ENCODE results near the gene HMGN2.

The HMGN2 gene

DNA sequence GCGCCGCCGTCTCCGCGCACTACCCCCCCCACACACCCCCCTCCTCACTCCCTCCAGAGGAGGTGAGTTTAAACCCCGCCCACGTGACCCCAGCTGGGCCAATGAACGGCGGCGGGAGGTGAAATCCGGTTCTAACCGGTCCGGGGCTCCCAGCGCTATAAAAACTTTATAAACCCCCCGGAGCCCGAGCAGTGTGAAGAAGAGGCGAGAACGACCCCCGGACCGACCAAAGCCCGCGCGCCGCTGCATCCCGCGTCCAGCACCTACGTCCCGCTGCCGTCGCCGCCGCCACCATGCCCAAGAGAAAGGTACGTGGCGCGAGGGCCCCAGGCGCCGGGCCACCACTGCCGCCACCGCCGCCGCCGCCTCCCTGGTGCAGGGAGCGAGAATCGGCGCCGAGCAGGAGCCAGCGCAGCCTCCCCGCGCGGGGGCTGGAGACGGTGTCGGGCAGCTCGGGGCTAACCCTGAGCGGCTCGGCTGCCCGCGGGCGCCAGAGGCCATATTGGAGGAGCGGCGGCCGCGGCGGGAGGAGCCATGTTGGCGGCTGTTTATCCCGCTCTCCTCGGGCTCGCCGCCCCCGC, at the start of gene HMGN2:
HMGN2 (plus strand) TSS at position 121 of the 581 bp plus-strand sequence; CDS start at position 294, 173 bp downstream.
- DNase-seq: peak; percentile 81

DNA sequence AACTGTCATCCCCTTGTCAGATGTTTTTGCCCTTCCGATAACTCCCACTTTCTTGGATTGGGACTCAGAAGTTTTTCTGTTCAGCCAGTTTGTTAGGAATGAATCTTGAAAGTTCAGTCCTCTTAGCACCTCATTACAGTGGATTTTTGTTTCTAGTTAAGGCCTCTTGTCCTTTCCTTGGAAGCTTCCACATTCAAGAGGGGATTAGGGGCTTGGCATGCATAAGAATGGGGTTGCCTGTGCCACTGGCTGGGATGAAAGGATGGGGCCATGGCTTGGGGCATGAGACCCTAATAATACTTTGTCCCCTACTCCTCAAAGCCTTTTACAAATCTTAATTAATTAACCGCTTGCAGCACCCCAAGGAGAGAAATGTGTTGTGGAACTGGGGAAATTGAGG, 42.5 kb upstream of the HMGN2 start:
- DNase-seq: no peak

DNA sequence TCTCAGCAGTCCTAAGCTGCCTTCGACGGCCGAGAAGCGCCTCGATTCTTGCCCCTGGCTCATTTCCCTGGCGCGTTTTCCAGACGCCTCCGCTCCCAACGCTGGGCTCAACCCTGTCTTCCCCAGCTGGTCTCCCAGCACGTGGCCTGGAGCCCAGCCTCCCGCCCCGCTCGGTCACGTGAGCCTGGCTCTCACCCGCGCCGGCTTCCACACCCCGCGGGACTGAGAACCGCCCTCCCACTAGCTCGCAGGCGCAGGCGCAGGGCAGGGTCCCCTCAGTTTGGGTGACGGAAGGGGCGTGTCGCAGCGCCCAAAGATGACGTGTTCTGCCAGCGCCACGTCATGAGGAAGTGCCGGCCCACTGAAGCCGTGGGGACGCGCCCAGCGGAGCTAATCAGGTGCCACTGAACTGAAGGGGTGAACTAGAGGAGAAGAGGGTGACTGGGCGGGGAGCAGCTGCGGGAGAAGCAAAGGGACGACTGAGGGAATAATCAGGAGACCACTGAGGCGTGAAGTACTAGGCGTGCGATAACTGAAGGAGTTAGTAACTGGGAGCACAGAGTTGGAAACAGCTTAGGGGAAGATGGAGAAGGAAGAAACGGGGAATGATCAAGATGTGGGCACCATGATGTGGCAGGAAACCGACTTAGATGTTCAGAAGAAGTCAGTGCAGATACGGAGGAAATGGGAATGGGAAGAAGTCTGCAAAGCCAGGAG, 40.1 kb upstream of the HMGN2 start, which contains the start of gene DHDDS:
DHDDS (plus strand) TSS at position 343 of the 717 bp plus-strand sequence. CDS start 625 bp downstream, outside the sequence.
- DNase-seq: peak; percentile 99

DNA sequence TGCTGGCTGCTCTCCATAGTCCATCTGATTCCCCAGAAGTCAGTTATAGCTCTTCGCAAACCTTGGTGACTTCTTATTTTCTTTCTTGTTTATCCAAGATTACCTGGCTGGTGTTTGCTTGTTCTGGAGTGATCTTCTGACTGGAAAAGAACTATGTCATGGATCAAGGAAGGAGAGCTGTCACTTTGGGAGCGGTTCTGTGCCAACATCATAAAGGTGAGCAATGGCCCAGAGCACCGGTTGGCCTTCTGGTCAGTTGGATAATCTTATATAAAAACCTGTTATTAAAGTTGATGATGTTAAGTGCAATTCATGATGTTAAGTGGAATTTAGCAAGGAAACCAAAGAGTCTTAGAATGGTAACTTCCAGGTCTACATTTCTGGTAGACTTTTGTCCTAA, 39.4 kb upstream of the HMGN2 start:
- no peak for DNase-seq

DNA sequence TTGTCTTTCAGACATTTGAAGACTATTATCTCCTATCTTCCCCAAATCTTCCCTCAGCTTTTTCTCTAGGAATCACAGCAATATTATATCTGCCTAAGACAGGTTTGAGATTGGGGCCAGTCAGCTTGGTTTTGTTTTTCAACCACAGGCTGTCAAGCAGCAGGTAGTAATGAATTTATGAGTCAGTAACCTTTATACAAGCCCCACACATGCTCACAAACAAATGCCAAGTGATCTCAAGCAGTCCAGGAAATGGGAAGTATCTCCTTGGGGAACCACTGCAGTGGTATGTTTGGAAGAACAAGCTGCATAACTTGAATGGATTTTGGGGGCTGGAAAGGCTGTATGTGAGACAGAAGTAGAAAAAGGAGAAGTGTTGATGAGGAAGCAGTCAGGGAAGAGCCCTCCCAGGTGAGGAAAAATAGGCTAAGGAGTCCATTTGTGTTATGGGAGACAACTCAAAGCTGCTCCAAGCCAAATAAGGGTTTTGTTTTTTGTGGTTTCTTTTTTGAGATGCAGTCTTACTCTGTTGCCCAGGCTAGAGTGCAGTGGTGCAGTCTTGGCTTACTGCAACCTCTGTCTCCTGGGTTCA, 38.0 kb upstream of the HMGN2 start:
- DNase-seq: no peak

DNA sequence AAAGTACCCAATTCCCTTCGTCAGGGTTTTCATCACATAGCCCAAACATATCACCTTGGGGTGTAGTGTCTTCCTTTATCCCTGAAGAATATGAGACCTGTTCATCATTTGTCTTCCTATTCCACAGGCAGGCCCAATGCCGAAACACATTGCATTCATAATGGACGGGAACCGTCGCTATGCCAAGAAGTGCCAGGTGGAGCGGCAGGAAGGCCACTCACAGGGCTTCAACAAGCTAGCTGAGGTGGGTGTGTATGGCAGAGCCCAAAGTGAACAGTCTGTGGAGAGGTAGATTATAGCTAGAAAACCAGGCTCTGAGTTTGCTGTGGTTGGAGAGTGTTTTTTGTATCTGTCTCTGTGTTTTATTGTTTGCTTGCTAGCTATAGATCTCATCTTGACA, 34.2 kb upstream of the HMGN2 start:
- no peak for DNase-seq

DNA sequence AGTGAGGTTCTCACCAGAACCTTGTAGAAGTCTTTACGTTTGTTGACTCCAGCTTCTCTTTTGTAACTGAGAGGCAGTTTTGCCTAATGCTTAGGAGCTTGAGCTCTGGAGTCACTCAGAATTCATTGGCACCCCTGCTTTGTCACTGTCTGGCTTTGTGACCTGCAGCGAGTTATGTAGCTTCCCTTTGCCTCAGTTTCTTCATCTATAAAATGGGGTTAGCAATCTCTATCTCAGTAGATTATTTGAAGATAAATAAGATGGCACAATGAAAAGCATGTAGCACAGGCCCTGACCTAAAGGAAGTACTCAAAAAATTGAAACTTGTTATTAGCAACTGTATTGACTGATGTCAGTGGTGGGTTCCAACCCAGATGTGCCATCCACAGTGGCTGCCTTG, 32.0 kb upstream of the HMGN2 start:
- no peak for DNase-seq

DNA sequence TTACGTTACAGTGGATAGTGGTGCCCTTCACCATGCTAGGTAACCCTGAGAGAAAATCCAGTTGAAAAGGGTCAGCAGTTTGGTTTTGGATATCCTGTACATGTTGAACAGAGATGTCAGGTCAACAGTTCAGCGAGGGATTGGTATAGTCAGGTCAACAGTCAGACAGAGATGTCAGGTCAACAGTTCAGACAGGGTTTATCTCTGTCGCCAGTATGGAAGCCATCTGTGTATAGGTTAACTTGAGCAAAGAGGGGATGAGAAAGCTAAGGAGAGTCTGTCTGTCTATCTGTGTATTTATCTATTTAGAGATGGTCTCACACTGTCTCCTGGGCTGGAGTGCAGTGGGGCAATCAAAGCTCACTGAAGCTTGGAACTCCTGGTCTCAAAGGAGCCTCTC, 22.4 kb upstream of the HMGN2 start:
- no peak for DNase-seq

DNA sequence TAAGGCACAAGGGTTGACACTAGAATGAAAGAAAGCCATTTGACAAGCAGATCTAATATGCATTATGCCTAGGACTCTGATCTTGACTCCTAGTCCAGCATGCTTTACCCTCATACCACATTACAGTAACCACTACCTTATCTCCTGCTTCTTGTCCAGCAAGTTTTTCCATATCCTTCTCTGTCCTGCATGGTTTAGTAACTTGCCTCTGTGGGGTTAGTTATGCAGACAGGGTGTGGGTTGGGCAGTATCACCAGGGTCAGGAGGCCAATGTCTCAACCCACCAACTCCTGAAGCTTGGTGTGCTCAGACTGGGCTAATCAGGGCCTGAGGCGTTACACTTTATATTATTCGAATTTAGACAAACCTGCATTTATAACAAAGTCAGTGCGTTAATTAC, 21.3 kb upstream of the HMGN2 start:
- DNase-seq: no peak

DNA sequence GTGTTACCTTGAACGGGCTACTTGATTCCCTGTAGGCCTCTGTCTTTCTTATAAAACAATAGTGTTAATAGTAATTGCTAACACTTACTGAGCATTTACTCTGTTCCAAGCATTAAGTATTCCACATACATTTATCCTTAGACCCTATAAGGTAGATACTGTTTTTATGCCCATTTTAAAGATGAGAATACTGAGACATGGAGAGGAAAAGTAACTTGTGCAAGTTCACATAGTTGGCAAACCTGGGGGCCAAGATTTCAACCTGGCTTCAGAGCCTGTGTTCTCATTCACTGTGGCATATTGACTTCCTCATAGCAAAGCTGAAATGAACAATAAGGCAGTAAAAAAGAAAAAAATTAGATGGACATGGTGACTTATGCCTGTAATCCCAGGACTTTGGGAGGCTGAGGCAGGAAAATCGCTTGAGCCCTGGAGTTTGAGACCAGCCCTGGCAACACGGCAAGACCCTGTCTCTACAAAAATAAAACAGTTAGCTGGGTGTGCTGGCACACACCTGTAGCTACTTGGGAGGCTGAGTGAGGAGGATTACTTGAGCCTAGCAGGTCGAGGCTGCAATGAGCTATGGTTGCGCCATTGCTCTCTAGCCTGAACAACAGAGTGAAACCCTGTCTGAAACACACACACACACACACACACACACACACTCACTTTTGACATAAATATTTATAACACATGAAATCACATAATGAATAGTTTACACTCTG, 19.6 kb upstream of the HMGN2 start:
- DNase-seq: no peak

DNA sequence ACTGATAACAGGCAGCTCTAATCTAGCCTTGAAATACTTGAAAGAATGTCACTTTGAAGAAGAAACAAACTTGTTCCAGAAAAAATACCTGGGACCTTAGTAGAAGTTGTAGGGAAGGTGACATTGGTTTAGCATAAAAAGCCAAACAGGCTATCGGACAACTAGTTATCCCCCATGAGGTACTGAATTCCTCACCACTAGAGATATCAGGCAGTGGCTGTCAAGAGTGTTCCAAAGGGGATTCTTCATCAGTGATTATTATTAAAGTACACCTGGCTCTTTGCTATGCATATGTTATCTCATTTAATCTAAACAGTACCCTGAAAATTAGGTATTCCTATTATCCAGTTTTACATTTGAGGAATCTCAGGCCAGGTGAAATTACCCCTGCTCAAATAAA, 13.1 kb upstream of the HMGN2 start:
- DNase-seq: no peak

DNA sequence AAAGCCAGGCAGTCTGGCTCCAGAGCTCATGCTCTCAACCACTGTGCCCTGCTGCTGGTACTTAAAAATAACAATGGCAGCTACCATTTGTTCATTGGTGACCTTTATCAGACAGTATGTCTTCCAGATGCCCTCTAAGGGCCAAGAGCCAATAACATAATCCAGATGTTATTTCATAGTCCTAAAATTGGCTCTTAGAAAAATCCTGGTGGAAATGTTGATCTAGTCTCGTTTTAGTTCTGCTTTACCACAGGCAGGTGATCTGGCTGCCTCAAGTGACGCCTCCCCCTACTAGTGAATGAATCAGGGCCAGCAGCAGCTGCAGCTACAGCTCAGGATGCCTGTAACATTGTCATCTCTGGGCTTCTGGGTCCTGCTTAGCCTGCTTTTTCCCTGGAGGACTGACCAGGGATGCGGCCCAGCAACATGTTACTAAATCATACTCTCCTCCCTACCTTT, 12.6 kb upstream of the HMGN2 start:
- no peak for DNase-seq

DNA sequence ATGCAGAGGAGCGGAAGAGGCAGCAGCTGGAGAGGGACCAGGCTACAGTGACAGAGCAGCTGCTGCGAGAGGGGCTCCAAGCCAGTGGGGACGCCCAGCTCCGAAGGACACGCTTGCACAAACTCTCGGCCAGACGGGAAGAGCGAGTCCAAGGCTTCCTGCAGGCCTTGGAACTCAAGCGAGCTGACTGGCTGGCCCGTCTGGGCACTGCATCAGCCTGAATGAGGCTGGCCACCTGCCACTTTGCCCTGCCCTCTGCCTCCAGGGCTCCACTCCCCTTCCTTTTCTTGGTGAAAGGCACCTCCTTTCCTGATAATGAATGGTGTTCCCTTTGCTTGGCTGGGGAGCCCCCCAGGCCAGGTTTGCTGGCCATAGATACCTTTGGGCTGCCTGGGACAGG, 3.3 kb upstream of the HMGN2 start:
- DNase-seq: no peak

DNA sequence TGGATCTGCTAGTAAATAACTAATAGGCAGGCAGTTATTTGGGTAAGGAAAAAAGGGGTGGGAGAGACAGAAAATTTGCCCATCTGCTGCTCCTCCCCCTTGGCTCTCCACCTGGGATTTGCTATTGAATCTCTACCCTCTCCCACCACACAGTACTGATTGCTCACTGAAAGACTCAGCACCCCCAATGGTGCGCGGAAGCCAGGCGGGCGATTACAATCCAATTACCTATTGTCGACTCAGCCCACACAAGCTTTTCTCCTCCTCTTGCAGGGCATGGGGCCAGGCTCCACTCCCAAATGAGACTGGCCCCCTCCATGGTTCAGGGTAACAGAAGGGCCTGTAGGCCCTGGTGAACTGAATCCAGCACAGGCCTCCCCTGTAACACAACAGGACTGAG, 2.7 kb upstream of the HMGN2 start:
- no peak for DNase-seq

DNA sequence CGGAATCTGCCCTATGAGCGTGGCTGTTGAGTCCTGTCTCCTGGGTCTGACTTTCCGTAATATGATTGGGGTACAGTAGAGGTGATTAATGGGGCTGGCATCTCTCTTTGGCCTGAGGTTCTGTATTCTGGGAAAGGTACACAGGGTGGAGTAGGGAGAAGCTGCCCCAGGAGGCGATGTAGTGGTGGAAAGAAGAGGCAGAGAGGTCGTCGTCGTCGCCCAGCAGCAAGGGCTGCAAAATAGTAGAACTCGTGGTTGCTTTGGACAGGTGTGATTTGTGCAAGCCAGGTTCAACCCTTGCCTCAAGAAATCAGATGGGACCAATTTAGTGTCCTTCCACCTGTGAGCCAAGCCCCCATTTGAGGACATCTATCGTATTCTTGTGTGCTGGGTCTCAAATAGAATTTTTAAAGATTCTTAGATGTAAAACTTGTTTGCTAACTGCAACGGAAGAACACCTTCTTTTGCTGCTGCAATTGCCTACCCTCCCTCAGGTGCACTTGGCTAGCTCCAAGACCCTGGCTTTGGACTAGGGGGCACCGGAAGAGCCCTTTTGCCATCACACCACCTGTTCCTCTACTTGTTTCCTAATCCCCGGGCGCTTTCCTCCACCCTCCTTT, 1.3 kb upstream of the HMGN2 start:
- no peak for DNase-seq

DNA sequence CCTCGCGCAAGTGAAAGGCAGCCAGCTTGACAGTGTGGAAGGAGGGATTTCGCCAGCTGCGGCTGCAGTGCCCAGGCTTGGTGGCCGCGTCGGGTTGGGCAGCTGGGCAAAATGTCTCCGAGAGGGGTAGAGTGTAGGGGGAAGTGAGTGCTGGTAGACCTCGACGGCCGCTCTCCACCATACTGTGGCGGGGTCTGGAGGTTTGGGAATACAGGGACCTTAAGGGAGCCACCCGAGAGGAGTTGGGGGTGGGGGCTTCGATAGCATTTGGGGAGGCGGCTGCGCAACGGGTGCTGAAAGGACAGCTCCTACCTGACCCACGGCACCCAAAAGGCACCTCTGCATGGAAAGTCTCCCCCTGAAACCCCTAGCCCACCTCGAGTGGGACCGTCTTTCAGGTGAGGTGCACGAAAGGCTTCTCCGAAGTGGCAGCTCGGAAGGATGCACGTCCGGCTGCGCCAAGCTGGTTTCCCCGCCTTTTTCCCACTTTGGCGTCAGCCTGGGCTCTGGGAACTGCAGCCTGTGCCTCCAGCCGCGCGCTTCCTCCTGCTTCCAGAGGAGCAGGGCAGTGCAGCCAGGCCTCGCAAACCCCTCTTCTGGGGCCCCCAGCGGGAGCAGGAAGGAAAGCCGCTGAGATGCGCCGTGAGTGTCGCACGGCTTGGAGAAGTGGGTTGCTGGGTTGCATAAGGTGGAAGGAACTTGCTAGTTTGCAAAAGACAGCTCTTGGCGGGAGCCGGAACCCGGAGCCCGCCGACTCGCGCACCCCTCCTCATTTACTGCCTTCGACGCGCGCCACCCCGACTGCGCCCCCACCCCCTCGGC, 531 bp upstream of the HMGN2 start:
- peak; percentile 75 for DNase-seq

DNA sequence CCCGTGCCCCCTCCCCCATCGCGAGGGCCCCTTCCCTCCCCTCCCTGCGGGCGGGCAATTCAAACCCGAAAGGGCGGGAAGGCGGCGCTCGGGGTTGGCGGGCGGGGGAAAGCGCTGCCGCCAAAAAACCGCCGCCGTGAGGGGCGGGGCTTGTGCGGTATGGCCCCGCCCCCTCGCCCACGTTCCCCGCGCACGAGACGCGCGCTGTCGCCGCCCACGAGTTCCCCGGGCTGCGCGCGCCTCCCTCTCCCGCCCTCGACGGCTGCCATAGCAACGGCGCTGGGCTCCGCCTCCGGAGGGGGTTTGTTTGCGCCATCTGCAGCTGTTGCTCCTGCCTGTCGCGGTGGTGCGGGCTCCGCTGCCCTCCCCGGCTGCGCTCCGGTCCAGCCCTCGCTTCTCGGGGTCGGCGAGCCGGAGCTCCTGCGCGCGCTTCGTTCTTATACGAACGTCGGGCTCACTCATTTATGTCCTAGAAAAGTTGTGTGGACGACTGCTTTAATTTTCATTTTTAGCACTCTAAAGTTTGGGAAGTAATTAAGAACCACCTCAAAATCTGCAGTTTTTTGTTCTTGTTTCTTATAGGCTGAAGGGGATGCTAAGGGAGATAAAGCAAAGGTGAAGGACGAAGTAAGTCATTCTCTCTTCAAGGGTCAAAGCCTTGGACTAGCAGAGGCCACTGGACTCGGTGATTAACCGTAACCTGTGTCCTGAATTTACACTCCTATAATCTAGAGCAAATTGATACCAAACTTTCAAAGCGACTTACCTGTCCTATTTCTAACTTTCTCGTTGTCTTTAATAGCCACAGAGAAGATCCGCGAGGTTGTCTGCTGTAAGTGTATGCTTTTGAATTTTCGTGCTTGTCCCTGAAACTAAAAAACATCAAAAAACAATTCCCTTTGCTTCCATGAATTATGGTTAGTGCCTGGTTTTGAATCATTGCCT, 933 bp downstream of the HMGN2 start:
- peak; percentile 98 for DNase-seq

DNA sequence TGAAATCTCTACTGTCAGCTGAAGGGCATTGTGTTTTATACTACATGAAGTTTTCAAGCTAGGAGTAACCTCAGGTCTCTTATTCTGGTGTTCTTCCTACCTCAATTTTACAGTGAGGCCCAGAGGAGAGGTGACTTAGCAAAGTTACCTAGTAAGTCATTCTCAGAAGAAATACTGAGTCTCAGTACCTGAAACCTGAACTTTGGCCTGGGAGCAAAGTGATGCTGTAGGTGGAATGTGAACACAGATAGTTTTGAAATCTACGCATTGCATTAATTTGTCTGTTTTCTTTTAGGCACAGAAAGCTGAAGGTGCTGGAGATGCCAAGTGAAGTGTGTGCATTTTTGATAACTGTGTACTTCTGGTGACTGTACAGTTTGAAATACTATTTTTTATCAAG, 2.6 kb downstream of the HMGN2 start:
- no peak for DNase-seq

DNA sequence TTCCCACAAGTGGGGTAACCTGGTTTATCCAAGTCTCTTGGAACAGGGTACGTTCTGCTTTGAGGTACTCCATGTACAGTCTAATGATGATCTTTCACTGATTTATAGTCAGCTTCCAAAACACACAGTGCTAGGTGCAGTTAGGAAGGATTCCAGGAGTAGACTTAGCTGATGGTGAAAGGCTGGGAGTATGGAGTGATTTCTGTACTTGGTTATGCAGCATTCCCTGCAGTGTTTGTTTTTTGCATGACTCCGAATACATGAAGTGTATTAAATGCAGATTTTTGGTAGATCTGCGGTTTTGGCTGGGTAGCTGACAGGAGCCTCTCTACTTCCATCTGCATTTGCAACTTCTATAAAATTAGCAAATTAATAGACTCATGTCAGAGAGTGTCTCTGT, 3.7 kb downstream of the HMGN2 start:
- DNase-seq: no peak

DNA sequence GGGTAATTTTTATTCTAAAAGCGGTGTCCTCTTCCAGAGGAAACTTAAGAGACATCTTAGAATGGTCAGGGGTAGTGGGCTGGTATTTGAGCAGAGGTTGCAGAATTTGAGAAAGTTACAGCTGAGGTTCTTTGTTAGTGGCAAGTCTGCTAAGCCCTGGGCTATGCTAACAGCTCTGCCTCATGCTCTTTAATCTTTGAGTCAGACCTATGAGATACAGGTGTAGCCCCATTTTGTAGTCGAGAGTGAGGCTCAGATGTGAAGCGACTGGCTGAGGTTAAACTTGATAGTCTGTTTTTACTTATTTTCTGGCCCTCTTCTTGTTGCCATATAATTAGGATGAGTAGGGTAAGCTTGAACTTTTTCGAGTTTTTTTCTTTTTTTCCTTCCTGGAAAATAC, 4.7 kb downstream of the HMGN2 start:
- no peak for DNase-seq

Data from suppressor macrophage treated with lipopolysaccharide for 4 hours (primary cell).